DMS153 treated with DMSO at 0.1 percent for 48 hours (cell line): Measurements from ENCODE around the gene AJUBA.
"Not testable (repeated sequence)": the region's sequence is repeated elsewhere in the genome, so short reads cannot be mapped to it uniquely, and the experiment has no call there.

ENCODE experiments used
- DNase-seq: peaks from one replicate; lab custom pipeline; 2025; ENCODE audit not compliant: unreplicated experiment; lab: John Stamatoyannopoulos, UW

The AJUBA gene

GRCh38 chr14:22982477-22983245 is at the start of gene AJUBA:
AJUBA (minus strand) TSS chr14:22982551; CDS start chr14:22982266, 285 bp downstream.
- peak; percentile 14 for DNase-seq

- DNase-seq = no peak
Observed at GRCh38 chr14:23030936-23031335, 48.6 kb upstream of the AJUBA start.

GRCh38 chr14:23028799-23029198 is 46.4 kb upstream of the AJUBA start:
- DNase-seq = no peak

GRCh38 chr14:23025151-23025814 is 42.9 kb upstream of the AJUBA start:
- DNase-seq = no peak

- DNase-seq = no peak
Observed at GRCh38 chr14:23024612-23025075, 42.3 kb upstream of the AJUBA start.

GRCh38 chr14:23023795-23024152 is 41.4 kb upstream of the AJUBA start:
- no peak for DNase-seq

- no peak for DNase-seq
Observed at GRCh38 chr14:23023022-23023794, 40.9 kb upstream of the AJUBA start.

- DNase-seq = no peak
Observed at GRCh38 chr14:23021889-23022442, 39.6 kb upstream of the AJUBA start.

- no peak for DNase-seq
Observed at GRCh38 chr14:23021434-23021833, 39.1 kb upstream of the AJUBA start.

GRCh38 chr14:23020143-23021128 is 38.1 kb upstream of the AJUBA start:
- no peak for DNase-seq

GRCh38 chr14:23018107-23018506 is 35.8 kb upstream of the AJUBA start:
- no peak for DNase-seq

GRCh38 chr14:23017091-23017490 is 34.7 kb upstream of the AJUBA start:
- DNase-seq = no peak

GRCh38 chr14:23015618-23016017 is 33.3 kb upstream of the AJUBA start:
- no peak for DNase-seq

- DNase-seq = not testable (repeated sequence)
Observed at GRCh38 chr14:23013749-23014054, 31.4 kb upstream of the AJUBA start.

- DNase-seq = no peak
Observed at GRCh38 chr14:23013054-23013748, 30.9 kb upstream of the AJUBA start.

GRCh38 chr14:23009939-23010726 is 27.8 kb upstream of the AJUBA start, which contains the start of gene C14orf93:
C14orf93 (minus strand) TSS chr14:23010143; CDS start chr14:22999023, 11,120 bp downstream.
- DNase-seq = peak; percentile 56

- DNase-seq = no peak
Observed at GRCh38 chr14:23009483-23009938, 27.2 kb upstream of the AJUBA start.

- peak; percentile 63 for DNase-seq
Observed at GRCh38 chr14:23008831-23009230, 26.5 kb upstream of the AJUBA start.
